ENCODE data around the gene PPM1L.
A peak's percentile ranks its signal among the peaks of the same experiment; 100 is the strongest.
"Not testable (repeated sequence)": the region's sequence is repeated elsewhere in the genome, so short reads cannot be mapped to it uniquely, and the experiment has no call there.

Gene PPM1L

DNA sequence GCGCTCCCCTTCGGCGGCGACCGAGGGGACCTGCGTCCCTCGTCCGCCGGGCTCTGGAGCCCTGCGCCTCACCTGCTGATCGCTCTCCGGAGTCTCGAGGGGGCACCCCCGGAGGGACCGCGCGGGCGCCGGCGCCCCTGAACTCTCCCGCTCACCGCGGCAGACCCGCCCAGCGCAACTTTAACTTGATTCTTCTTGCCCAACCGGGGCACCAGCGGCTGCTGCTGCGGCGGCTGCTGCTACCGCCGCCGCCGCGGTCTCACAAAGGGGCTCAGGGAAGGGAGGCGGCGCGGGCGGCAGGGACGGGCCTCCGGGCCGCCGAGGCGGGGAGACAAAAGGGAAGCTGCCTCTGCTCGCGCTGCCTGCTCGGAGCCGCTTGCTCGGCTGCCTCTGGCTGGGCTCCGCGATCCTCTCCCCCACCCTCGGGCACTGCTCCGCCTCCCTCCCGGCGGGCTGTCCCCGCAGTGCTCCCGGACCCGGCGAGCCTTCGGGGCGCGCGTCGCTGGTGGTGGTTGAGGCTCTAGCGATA is at the start of gene PPM1L:
Gene PPM1L, plus strand, starts transcription at position 456 of the 529 bp plus-strand sequence.
- DNase-seq: peak; percentile 65 to 67

DNA sequence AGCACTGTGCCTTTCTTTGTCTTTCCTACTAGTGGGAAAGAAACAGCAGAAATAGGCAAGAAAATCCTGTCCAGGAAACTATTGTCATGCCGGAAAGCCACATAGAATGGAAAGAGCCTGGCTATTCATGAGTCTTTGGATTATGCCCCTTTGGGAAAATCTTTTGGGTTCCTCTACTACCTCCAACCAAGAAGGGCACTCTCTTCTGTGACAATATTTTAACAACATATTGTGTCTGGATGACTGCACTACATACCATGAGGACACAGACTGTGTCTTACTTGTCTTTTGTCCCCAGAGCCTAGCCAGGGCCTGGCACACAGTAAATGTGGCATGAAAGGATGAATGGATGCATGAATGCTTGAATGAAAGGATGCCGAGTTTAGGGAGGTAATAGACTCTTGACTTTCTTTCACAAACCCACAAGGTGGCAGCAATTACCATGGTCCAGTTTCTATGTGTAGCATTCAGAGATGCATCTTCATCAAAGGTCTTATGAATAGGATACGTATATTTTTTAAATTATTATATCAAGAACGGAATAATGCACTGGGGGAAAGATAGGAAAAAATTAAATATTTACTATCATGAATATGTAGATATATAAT is 48.7 kb upstream of the PPM1L start:
- peak; percentile 38 to 59 for DNase-seq

- DNase-seq: no peak
Observed at GRCh38 chr3:160709477-160710182, 46.4 kb upstream of the PPM1L start.

DNA sequence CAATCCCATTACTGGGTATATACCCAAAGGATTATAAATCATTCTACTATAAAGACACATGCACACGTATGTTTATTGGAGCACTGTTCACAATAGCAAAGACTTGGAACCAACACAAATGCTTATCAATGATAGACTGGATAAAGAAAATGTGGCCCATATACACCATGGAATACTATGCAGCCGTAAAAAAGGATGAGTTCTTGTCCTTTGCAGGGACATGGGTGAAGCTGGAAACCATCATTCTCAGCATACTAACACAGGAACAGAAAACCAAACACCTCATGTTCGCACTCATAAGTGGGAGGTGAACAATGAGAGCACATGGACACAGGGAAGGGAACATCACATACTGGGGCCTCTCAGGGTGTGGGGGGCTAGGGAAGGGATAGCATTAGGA is 42.9 kb upstream of the PPM1L start:
- not testable (repeated sequence) for DNase-seq

DNA sequence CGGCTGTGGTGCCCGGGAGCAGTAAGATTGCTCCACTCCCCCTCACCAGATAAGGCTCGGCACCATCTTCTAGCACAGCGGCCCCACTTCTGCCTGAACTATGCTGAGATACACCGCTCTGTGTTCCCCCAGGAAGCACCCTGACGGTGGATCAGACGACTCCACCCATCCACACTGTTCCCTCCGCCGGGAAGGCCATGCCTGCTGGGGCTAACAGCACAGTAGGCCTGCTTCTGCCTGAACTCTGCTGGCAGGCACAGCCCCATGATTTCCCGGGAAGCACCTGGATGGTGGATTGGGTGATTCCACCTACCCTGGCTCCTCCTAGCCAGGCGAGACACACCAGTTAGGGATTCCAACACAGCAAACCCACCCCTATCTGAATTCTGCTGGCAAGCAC is 36.3 kb upstream of the PPM1L start:
- DNase-seq: no peak

DNA sequence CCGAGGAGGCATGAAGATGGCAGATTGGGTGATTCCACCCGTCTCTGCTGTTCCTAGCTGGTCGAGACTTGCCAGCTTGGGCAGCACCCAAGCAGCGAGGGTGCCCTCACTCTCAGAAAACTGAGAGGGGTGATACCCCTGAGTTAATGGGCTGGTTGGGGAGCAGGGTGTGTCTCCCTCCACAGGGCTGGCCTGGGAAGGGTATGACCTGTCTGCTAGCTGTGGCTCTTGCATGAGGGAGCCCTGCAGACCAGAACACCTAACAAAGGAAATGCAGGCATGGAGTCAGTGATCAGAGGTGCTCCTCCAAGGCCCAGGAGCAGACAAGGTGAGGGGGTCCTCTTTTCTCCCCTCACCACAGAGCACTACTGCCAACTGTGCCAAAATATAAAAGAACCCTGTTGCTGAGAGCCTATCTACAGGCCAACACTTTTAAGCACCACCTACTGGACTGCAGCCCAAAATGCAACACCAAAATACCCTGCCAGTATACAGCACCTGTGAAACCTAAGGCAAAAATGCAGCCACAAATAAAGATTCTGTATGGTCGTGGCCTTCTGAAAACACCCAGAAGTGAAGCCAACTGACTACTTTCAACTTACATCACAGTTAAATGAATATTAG is 35.8 kb upstream of the PPM1L start:
- no peak for DNase-seq

GRCh38 chr3:160722331-160722730 is 33.7 kb upstream of the PPM1L start:
- DNase-seq: no peak

DNA sequence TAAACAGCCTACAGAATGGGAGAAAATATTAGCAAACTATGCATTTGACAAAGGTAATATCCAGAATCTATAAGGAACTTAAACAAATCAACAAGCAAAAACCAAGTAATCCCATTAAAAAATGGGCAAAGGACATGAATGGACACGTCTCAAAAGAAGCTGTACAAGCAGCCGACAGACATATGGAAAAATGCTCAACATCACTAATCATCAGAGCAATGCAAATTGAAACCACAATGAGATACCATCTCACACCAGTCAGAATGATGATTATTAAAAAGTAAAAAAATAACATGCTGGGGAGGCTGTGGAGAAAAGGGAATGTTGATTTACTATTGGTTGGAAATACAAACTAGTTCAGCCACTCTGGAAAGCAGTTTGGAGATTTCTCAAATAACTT is 30.7 kb upstream of the PPM1L start:
- no peak for DNase-seq

DNA sequence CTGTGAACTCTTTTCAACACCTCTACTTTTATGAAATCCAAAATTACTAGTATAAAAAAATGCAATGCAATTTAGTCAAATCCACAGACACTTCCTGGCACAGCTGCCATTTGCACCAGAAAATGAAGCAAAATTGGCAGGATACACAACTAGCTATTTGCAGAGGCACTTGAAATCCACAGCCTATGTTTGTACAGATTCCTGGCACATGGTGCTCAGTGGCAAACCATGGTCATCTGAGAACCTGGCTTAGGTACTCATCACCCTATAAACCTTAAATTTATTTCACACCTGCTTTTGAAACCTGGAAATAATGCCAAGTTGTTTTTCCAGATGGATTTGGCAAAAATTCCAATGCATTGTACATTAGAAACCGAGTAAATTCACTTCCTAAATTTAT is 20.2 kb upstream of the PPM1L start:
- DNase-seq: no peak

DNA sequence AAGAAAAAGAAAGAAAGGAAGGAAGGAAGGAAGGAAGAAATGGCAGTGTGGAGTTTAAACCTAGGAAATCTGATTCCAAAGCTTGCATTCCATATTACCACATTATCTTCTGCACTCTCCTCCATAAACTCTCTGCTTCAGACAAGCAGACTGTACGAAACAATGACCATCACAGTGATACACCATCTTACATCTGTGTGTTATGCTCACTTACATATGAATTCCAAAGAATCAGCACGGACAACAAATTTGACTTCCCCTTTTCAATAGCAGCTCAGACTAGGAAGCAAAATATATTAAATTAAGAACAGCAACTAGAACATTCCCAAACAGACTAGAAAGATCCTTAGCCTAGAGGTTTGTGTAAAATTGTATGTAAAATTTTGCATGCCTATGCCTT is 18.0 kb upstream of the PPM1L start:
- no peak for DNase-seq

- no peak for DNase-seq
Observed at GRCh38 chr3:160739079-160739478, 17.0 kb upstream of the PPM1L start.

DNA sequence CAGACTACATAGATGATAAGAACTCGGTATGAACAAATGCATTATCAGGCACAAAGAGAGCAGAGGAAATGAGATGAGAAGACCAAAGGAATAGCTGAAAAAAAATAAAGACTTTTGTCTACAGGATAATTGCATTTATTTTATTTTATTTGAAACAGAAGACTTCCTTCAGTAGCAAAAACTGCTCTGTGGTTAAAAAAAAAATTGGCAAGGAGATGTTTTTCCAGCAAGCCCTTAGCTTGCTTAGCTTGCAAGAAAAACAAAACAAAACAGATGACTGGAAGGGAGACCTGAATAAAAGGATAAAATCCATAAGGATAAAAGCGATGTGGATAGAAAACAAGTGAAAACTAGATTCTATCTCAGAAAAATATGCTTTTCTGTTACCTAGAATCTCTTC is 9.1 kb upstream of the PPM1L start:
- no peak for DNase-seq

GRCh38 chr3:160747422-160747821 is 8.6 kb upstream of the PPM1L start:
- DNase-seq: no peak

GRCh38 chr3:160748231-160748630 is 7.8 kb upstream of the PPM1L start:
- DNase-seq: no peak

GRCh38 chr3:160748787-160749186 is 7.2 kb upstream of the PPM1L start:
- DNase-seq: no peak

DNA sequence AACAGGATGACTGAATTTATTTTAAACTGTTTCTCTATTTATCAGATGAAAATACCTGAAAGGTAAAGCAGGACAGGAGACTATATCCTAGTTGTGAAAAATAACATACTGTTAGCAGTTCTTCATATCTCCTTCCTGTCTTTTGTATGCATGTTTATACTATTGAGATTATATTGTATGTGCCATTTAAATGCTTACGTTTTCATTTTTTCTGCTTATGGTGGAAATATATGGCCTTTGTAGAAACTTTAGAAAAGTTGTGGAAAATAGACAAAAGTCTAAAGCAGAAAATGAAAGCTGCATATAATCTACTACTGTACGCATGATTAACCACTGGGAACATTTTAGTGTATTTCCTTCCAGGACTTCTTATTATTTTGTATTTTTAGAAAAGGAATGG is 2.1 kb upstream of the PPM1L start:
- DNase-seq: no peak

GRCh38 chr3:160754371-160754854 is 1.6 kb upstream of the PPM1L start:
- peak in 1 of 2 donors; percentile 23 for DNase-seq

DNA sequence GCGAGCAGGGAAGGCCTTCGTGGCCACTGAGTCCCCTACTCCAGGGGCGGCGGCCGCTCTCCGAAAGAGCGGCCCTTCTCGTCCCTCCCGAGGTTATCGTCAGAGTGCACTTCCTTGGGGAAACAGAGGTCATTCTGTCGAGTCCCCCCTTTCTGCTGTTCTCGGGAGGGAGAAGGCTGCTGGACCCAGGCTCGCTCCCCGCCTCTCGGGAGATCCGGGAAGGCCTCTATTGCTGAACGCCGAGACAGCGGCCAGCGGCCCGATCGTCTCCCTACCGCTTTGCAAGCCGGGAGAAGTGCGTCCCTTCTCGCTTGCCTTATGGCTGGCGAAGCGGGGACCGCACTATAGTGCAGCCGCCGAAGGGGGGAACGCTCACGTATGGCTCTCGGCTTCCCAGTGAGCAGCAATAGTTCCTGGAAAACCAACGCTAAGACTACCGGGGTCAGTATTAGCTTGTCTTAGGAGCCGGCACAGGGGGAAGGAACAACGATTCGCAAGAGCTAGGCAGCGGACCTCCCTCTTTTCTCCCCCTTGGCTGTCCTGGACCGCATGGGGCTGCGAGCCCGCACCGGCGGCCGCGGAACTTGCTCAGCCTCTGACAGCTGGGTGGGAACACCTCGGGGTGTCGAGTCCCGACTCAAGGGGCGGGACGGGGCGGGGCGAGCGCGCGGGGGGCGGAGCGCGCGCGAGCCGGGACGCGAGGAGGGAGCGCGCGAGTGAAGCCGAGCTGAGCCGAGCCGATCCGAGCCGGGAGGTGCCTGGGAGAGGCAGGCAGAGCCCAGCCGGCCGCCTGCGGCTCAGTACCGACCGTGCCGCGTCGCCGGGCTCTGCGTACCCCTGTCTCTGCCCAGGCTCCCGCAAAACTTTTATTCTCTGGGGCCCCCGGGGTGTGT is 930 bp upstream of the PPM1L start:
- peak; percentile 92 to 94 for DNase-seq

- DNase-seq: no peak
Observed at GRCh38 chr3:160757233-160758106, 1.4 kb downstream of the PPM1L start.

GRCh38 chr3:160758929-160759577 is 3.0 kb downstream of the PPM1L start:
- no peak for DNase-seq

DNA sequence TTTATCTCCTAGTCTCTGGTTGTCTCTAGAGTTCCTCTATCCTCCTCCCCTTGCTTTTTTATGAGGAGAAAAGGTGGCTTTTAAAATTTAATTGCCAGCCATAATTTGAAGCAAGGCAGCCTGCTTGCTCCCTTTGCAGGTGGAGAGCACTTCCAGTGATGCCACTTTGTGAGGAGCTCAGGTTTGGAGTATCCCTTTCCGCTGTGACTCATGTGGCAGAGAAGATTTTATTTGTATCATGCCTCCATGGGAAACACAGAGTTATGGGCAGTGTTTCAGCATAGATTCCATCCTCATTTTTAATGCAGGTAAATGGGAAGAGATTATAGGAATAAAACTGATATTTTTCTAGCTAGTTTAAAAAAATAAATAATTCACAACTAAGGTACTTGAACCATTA is 7.0 kb downstream of the PPM1L start:
- no peak for DNase-seq

Data from CD4-positive, alpha-beta T cell treated with Interferon alpha-2 for 1 hour (primary cell).